Measurements from ENCODE around the gene SH3BP2.

DNA sequence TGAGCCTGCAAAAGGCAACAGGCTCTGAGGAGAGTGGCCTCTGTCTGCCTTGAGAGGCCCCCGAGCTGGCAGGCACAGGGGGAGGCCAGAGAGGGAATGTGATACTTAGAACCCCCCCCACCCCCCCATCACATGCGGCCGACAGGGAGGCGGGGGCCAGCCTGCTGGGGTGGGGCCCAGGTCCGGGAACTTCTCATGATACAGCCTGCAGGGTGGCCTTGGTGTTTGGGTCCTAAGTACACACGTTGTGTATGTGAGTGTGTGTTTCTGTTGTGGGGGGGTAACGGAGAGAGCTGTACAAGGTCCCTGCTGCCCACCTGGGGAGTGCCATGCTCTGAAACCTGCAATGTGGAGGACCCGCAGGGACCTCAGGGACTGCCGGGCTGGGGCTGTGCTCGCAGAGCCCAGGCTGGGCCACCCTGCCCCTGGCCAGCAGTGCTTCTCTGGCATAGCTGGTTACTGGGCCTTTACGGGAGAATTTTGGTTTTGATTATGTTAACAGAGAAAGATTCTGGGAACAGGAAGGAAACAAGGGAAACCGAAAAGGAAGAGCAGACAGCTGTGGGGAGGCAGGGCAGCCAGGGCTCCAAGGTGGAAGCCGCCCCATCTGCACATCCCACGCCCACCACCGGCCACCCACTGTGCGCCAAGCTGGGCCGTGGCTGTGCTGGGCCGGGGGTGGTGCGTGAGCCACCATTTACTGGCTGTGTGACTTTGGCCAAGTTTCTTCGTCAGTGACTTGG, 19.9 kb downstream of the SH3BP2 start:
- TF ChIP-seq POLR2A (IDR thresholded peaks at IDR 0.05) (no peak), CTCF (IDR thresholded peaks at IDR 0.05) (no peak), POLR2AphosphoS5 (IDR thresholded peaks at IDR 0.05) (no peak)

Measured in sigmoid colon (tissue), 4 donors.